Loucy (cell line): Measurements from ENCODE around the gene GRID2IP.

Source experiments
- H2AFZ ChIP-seq: fragments of 200-600 bp; sonication (generic); 2 replicates; pipeline ENCODE4 v1.6.0; 2016; ENCODE audit warnings: antibody characterized with exemption, mild to moderate bottlenecking, low read length, moderate library complexity
- H3F3A ChIP-seq: fragments of 200-600 bp; 2 replicates; pipeline ENCODE4 v1.6.0; 2016; ENCODE audit warnings: antibody characterized with exemption, low read depth, mild to moderate bottlenecking
- H3K27me3 ChIP-seq: fragments of 200-600 bp; sonication (generic); 2 replicates; pipeline ENCODE4 v1.6.1; 2014; ENCODE audit warnings: low read length, mild to moderate bottlenecking; ENCODE audit not compliant: insufficient read depth, poor library complexity, severe bottlenecking
- H3K36me3 ChIP-seq: fragments of 200-600 bp; sonication (generic); 2 replicates; pipeline ENCODE4 v1.6.1; 2016; ENCODE audit warnings: low read length; ENCODE audit not compliant: insufficient read depth
- H3K4me1 ChIP-seq: fragments of 200-600 bp; sonication (generic); 2 replicates; pipeline ENCODE4 v1.5.1; 2014; ENCODE audit warnings: low read length, mild to moderate bottlenecking; ENCODE audit not compliant: insufficient read depth, poor library complexity, severe bottlenecking
- H3K4me2 ChIP-seq: fragments of 200-600 bp; sonication (generic); 2 replicates; pipeline ENCODE4 v1.6.0; 2014; ENCODE audit warnings: antibody characterized with exemption, low read length, low read depth, mild to moderate bottlenecking; ENCODE audit not compliant: poor library complexity, severe bottlenecking
- H3K4me3 ChIP-seq: fragments of 200-600 bp; sonication (generic); 2 replicates; pipeline ENCODE4 v1.5.1; 2014; ENCODE audit warnings: low read length, mild to moderate bottlenecking, mixed read lengths; ENCODE audit not compliant: poor library complexity, severe bottlenecking
- H3K79me2 ChIP-seq: fragments of 200-600 bp; sonication (generic); 2 replicates; pipeline ENCODE4 v1.6.1; 2014; ENCODE audit warnings: low read length; ENCODE audit not compliant: insufficient read depth
- H3K9ac ChIP-seq: fragments of 200-600 bp; sonication (generic); 2 replicates; pipeline ENCODE4 v1.6.0; 2014; ENCODE audit warnings: mild to moderate bottlenecking, low read depth, low read length, moderate library complexity; ENCODE audit not compliant: poor library complexity, severe bottlenecking
- H3K9me2 ChIP-seq: fragments of 200-600 bp; sonication (generic); replicated peaks from 2 replicates; pipeline ENCODE4 v1.6.1; 2016; ENCODE audit warnings: low read depth, low read length, mixed read lengths
- H3K9me3 ChIP-seq: fragments of 200-600 bp; sonication (generic); 2 replicates; pipeline ENCODE4 v1.6.1; 2014; ENCODE audit warnings: mild to moderate bottlenecking, antibody characterized with exemption, low read length, low read depth; ENCODE audit not compliant: insufficient read depth
- H4K20me1 ChIP-seq: fragments of 200-600 bp; sonication (generic); 2 replicates; pipeline ENCODE4 v1.6.0; 2014; ENCODE audit warnings: antibody characterized with exemption, low read length, mild to moderate bottlenecking; ENCODE audit not compliant: insufficient read depth, poor library complexity, severe bottlenecking
- CTCF ChIP-seq: fragments of 200-600 bp; sonication (generic); conservative IDR thresholded peaks from 2 replicates; pipeline ENCODE4 v1.5.1; 2014; ENCODE audit warnings: mild to moderate bottlenecking, antibody characterized with exemption, low read length
- EZH2phosphoT487 ChIP-seq: fragments of 200-600 bp; IDR thresholded peaks from 2 replicates; pipeline ENCODE4 v1.6.1; 2018; ENCODE audit warnings: antibody characterized with exemption, mild to moderate bottlenecking, moderate library complexity, borderline replicate concordance

Gene GRID2IP

GRCh38 chr7:6480323-6480660 is 71.0 kb downstream of the GRID2IP start:
- peaks cover 32% of the 10 kb centered on the region for H3K4me1 ChIP-seq
- no peaks in the 10 kb centered on the region for H3K9me3 ChIP-seq
- H3K4me3 ChIP-seq = peak overlapping the region; percentile 100
- peak overlapping the region; percentile 27 for H3K9ac ChIP-seq
- no peak overlapping the region for H2AFZ ChIP-seq
- peaks cover 82% of the 10 kb centered on the region for H4K20me1 ChIP-seq
- no peaks in the 10 kb centered on the region for H3K27me3 ChIP-seq
- H3K79me2 ChIP-seq = peaks cover 86% of the 10 kb centered on the region
- no peak for TF ChIP-seq CTCF
- TF ChIP-seq EZH2phosphoT487 = no peak
- no peaks in the 10 kb centered on the region for H3K9me2 ChIP-seq
- H3K4me2 ChIP-seq = peak overlapping the region; percentile 74
- H3K36me3 ChIP-seq = no peaks in the 10 kb centered on the region
- no peaks in the 10 kb centered on the region for H3F3A ChIP-seq

- Histone ChIP-seq H3K4me2 (peak overlapping the region; percentile 39), H3F3A (no peaks in the 10 kb centered on the region), H3K9me2 (no peaks in the 10 kb centered on the region), H3K36me3 (peaks cover 6% of the 10 kb centered on the region; the same call in 1 of the 2 replicates), H3K27me3 (no peaks in the 10 kb centered on the region), H2AFZ (no peak overlapping the region), H3K4me3 (no peak overlapping the region), H3K9ac (no peak overlapping the region), H3K4me1 (peaks cover 29% of the 10 kb centered on the region), H4K20me1 (peaks cover 91% of the 10 kb centered on the region), H3K79me2 (peaks cover 98% of the 10 kb centered on the region), H3K9me3 (no peaks in the 10 kb centered on the region)
- TF ChIP-seq CTCF (no peak), EZH2phosphoT487 (no peak)
These were observed 72.2 kb downstream of the GRID2IP start for GRCh38 chr7:6479067-6479466.

GRCh38 chr7:6478186-6478585 is 73.1 kb downstream of the GRID2IP start:
- Histone ChIP-seq H3K79me2 (peaks cover 98% of the 10 kb centered on the region), H3K9me2 (no peaks in the 10 kb centered on the region), H3K9ac (no peak overlapping the region), H4K20me1 (peaks cover 94% of the 10 kb centered on the region), H3K4me3 (no peak overlapping the region), H3K4me2 (no peak overlapping the region), H3K4me1 (peaks cover 29% of the 10 kb centered on the region), H3K27me3 (no peaks in the 10 kb centered on the region), H3K36me3 (peaks cover 15% of the 10 kb centered on the region; the same call in 1 of the 2 replicates), H2AFZ (no peak overlapping the region), H3F3A (no peaks in the 10 kb centered on the region), H3K9me3 (no peaks in the 10 kb centered on the region)
- TF ChIP-seq CTCF (no peak), EZH2phosphoT487 (no peak)
